Activated CD8-positive, alpha-beta memory T cell treated with anti-CD3 and anti-CD28 coated beads for 24 hours (primary cell): ENCODE results near the gene CLASP2.

ENCODE experiments used
- DNase-seq: peaks from one replicate; pipeline ENCODE4 v3.0.0-alpha.2; 2020

Gene CLASP2

GRCh38 chr3:33629219-33629618 lies 88.8 kb downstream of the CLASP2 start:
- DNase-seq: no peak

- DNase-seq: no peak
Observed at GRCh38 chr3:33624756-33625155, 93.3 kb downstream of the CLASP2 start.

- no peak for DNase-seq
Observed at GRCh38 chr3:33613041-33613440, 105.0 kb downstream of the CLASP2 start.

GRCh38 chr3:33612607-33613006 lies 105.4 kb downstream of the CLASP2 start:
- no peak for DNase-seq

GRCh38 chr3:33602829-33603228 lies 115.2 kb downstream of the CLASP2 start:
- DNase-seq: no peak

- DNase-seq: no peak
Observed at GRCh38 chr3:33597257-33597689, 120.8 kb downstream of the CLASP2 start.

GRCh38 chr3:33592999-33593398 lies 125.1 kb downstream of the CLASP2 start:
- no peak for DNase-seq

- DNase-seq: no peak
Observed at GRCh38 chr3:33590541-33590940, 127.5 kb downstream of the CLASP2 start.

GRCh38 chr3:33586402-33586801 lies 131.7 kb downstream of the CLASP2 start:
- DNase-seq: no peak

GRCh38 chr3:33582234-33582633 lies 135.8 kb downstream of the CLASP2 start:
- DNase-seq: no peak

GRCh38 chr3:33581666-33582065 lies 136.4 kb downstream of the CLASP2 start:
- no peak for DNase-seq

- DNase-seq: no peak
Observed at GRCh38 chr3:33579840-33580239, 138.2 kb downstream of the CLASP2 start.

GRCh38 chr3:33579178-33579510 lies 138.9 kb downstream of the CLASP2 start:
- DNase-seq: no peak

- no peak for DNase-seq
Observed at GRCh38 chr3:33578325-33579177, 139.5 kb downstream of the CLASP2 start.

GRCh38 chr3:33577588-33577987 lies 140.5 kb downstream of the CLASP2 start:
- no peak for DNase-seq

- DNase-seq: no peak
Observed at GRCh38 chr3:33577173-33577572, 140.9 kb downstream of the CLASP2 start.

- DNase-seq: no peak
Observed at GRCh38 chr3:33575311-33575710, 142.7 kb downstream of the CLASP2 start.

- no peak for DNase-seq
Observed at GRCh38 chr3:33557829-33558228, 160.2 kb downstream of the CLASP2 start.

GRCh38 chr3:33557279-33557678 lies 160.8 kb downstream of the CLASP2 start:
- no peak for DNase-seq

- no peak for DNase-seq
Observed at GRCh38 chr3:33547101-33547500, 171.0 kb downstream of the CLASP2 start.

- DNase-seq: no peak
Observed at GRCh38 chr3:33544126-33544525, 173.9 kb downstream of the CLASP2 start.

GRCh38 chr3:33543601-33544000 lies 174.5 kb downstream of the CLASP2 start:
- no peak for DNase-seq

- no peak for DNase-seq
Observed at GRCh38 chr3:33541918-33542317, 176.1 kb downstream of the CLASP2 start.

GRCh38 chr3:33538678-33539339 lies 179.2 kb downstream of the CLASP2 start:
- DNase-seq: no peak

GRCh38 chr3:33537133-33537532 lies 180.9 kb downstream of the CLASP2 start:
- DNase-seq: no peak
